ENCODE results near the gene FBXL17. TPM values are rescaled to one million over a fixed set of nuclear protein-coding genes. Genes with fewer than 3 reads are reported as not detected.

FBXL17 gene
- total and polyA plus RNA-seq, 5 donors from 2014 or later = 3.8 to 27.7 (median 6.4) TPM

- H3K27me3 Mint-ChIP-seq = peaks cover 5% of the 10 kb centered on the region
- peak overlapping the region; percentile 97 for H3K27ac ChIP-seq (ENCODE audit: insufficient read depth, low read length, poor library complexity, severe bottlenecking)
- ATAC-seq (ENCODE audit: low read depth in 2 of 2) (peak; percentile 2 to 5), DNase-seq (peak in 2 of 3 donors; percentile 46 to 67)
- peaks cover 0 to 4% (median 0%) of the 10 kb centered on the region in 7 donors for H3K9me3 Mint-ChIP-seq
- H3K27ac Mint-ChIP-seq = peak overlapping the region; percentile 95 to 97 (median 95)
- H3K36me3 ChIP-seq (ENCODE audit: control insufficient read depth, insufficient read depth, low read length) = no peaks in the 10 kb centered on the region
- H3K36me3 Mint-ChIP-seq = peaks cover 6% of the 10 kb centered on the region
- H3K4me1 ChIP-seq (ENCODE audit: control insufficient read depth, insufficient read depth, low read length, poor library complexity, severe bottlenecking) = peaks cover 27% of the 10 kb centered on the region
- H3K4me3 Mint-ChIP-seq = peak overlapping the region; percentile 88 to 97 (median 89)
- no peaks in the 10 kb centered on the region for H3K27me3 ChIP-seq (ENCODE audit: control insufficient read depth, insufficient read depth, low read length)
- H3K4me1 Mint-ChIP-seq = peaks cover 18 to 52% (median 37%) of the 10 kb centered on the region in 4 donors
- H3K9me3 ChIP-seq (ENCODE audit: control insufficient read depth in 2 of 2, low read length in 2 of 2) = no peaks in the 10 kb centered on the region
- H3K4me3 ChIP-seq (ENCODE audit: low read depth, low read length) = peak overlapping the region; percentile 97
These were observed 959 bp upstream of the FBXL17 start for GRCh38 chr5:108382784-108383330.

DNA sequence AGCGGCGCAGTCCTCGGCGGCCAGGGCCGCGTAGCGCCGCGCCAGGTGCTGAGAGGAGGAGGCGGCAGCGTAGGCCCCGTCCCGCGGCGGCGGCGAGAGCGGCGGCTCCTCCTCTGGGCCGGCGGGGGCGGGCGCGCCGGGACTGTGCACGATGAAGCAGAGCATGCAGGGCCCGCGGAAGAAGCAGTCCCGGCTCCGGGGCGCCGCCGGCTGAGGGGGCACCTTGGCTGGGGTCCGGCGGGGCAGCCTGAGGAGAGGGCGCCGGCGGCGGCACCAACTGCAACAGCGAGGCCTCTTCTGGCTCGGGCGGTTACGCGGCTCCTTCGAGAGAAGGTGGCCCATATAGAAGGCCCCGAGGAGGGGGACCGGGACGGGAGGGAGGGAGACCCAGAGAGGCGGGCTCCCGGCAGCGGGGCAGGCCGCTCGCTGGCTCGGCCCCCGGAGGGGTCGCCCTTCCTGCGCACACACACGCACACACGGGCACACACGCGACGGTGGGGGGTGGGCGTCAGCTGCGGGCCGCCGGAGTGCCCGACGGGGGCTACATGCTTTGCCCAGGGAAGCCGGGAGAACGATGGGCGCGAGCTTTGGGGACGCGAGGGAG is 446 bp downstream of the FBXL17 start:
- Histone ChIP-seq H3K4me3 (ENCODE audit: low read depth, low read length) (peak overlapping the region; percentile 19), H3K36me3 (ENCODE audit: control insufficient read depth, insufficient read depth, low read length) (no peaks in the 10 kb centered on the region), H3K27ac (ENCODE audit: insufficient read depth, low read length, poor library complexity, severe bottlenecking) (peak overlapping the region; percentile 97), H3K9me3 (ENCODE audit: control insufficient read depth in 2 of 2, low read length in 2 of 2) (peaks cover 0 to 2% of the 10 kb centered on the region in 2 experiments), H3K27me3 (ENCODE audit: control insufficient read depth, insufficient read depth, low read length) (no peaks in the 10 kb centered on the region), H3K4me1 (ENCODE audit: control insufficient read depth, insufficient read depth, low read length, poor library complexity, severe bottlenecking) (peaks cover 27% of the 10 kb centered on the region)
- Mint-ChIP-seq H3K27ac (peak overlapping the region; percentile 48 to 95 (median 85)), H3K9me3 (peaks cover 0 to 8% (median 2%) of the 10 kb centered on the region in 7 donors), H3K27me3 (peaks cover 5% of the 10 kb centered on the region), H3K36me3 (peaks cover 14% of the 10 kb centered on the region), H3K4me1 (peaks cover 24 to 52% (median 41%) of the 10 kb centered on the region in 4 donors), H3K4me3 (peak overlapping the region; percentile 88 to 93 (median 89))
- peak; percentile 67 to 72 for ATAC-seq (ENCODE audit: low read depth in 2 of 2)
- peak; percentile 67 to 86 (median 86) for DNase-seq

DNA sequence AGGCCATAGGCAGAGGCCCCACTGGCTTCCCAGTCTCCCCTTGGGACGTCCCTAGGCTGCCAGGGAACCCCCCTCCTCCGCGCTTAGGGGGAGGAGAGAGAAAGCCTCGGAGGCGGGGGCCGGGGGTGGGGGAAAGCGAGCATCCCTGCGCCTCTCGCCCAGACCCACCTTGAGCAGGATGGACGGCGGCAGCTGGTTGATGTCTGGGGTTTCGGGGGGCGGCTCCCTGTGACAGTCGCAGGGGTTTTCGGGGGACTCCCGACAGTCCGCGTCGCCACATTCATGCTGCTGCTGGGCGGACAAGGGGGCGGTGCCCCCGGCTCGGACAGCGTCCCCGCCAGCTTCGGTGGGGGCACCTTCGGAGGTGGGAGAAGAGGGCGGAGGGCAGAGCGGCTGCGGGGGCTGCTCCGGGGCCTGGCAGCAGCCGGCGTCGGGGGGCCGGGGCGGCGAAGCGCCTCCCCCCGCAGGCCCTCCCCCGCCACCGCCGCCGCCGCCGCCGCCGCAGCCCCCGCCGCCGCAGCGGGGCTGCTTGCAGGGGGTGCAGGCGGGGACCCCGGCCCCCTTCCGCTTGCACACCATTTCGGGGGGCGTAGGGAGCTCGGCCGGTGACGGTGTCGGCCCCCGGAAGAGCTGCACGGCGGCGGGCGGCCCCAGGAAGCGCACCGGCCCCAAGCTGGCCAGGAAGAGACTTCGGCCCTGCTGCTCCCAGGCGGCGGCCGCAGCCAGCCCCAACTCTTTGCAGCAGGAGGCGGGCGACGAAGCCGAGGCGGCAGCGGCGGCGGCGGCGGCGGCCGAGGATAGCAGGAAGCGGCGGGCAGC is 1.2 kb downstream of the FBXL17 start:
- H3K4me1 ChIP-seq (ENCODE audit: control insufficient read depth, insufficient read depth, low read length, poor library complexity, severe bottlenecking) = peaks cover 27% of the 10 kb centered on the region
- H3K36me3 Mint-ChIP-seq = peaks cover 19% of the 10 kb centered on the region
- ATAC-seq (ENCODE audit: low read depth in 2 of 2) (no peak), DNase-seq (peak; percentile 34 to 58 (median 43))
- no peaks in the 10 kb centered on the region for H3K27me3 ChIP-seq (ENCODE audit: control insufficient read depth, insufficient read depth, low read length)
- peaks cover 0 to 13% (median 2%) of the 10 kb centered on the region in 7 donors for H3K9me3 Mint-ChIP-seq
- H3K9me3 ChIP-seq (ENCODE audit: control insufficient read depth in 2 of 2, low read length in 2 of 2) = peaks cover 5 to 7% of the 10 kb centered on the region in 2 experiments
- peaks cover 5% of the 10 kb centered on the region for H3K27me3 Mint-ChIP-seq
- H3K27ac Mint-ChIP-seq = peak overlapping the region; percentile 76 to 95 (median 84)
- H3K4me3 Mint-ChIP-seq = peak overlapping the region; percentile 88 to 95 (median 90)
- H3K4me3 ChIP-seq (ENCODE audit: low read depth, low read length) = peak overlapping the region; percentile 80
- no peaks in the 10 kb centered on the region for H3K36me3 ChIP-seq (ENCODE audit: control insufficient read depth, insufficient read depth, low read length)
- peaks cover 24 to 52% (median 41%) of the 10 kb centered on the region in 4 donors for H3K4me1 Mint-ChIP-seq
- H3K27ac ChIP-seq (ENCODE audit: insufficient read depth, low read length, poor library complexity, severe bottlenecking) = peak overlapping the region; percentile 97

GRCh38 chr5:108379722-108380530 is 2.0 kb downstream of the FBXL17 start:
- Mint-ChIP-seq H3K27me3 (peaks cover 5% of the 10 kb centered on the region), H3K27ac (peak overlapping the region; percentile 2 to 84 (median 76)), H3K9me3 (peaks cover 0 to 20% (median 7%) of the 10 kb centered on the region in 7 donors), H3K36me3 (peaks cover 26% of the 10 kb centered on the region), H3K4me3 (peak overlapping the region; percentile 87 to 95 (median 90)), H3K4me1 (peaks cover 24 to 46% (median 37%) of the 10 kb centered on the region in 4 donors)
- H3K4me1 ChIP-seq (ENCODE audit: control insufficient read depth, insufficient read depth, low read length, poor library complexity, severe bottlenecking) = peaks cover 27% of the 10 kb centered on the region
- DNase-seq (peak in 2 of 3 donors; percentile 4 to 18), ATAC-seq (ENCODE audit: low read depth in 2 of 2) (no peak)
- no peaks in the 10 kb centered on the region for H3K36me3 ChIP-seq (ENCODE audit: control insufficient read depth, insufficient read depth, low read length)
- no peaks in the 10 kb centered on the region for H3K27me3 ChIP-seq (ENCODE audit: control insufficient read depth, insufficient read depth, low read length)
- H3K9me3 ChIP-seq (ENCODE audit: control insufficient read depth in 2 of 2, low read length in 2 of 2) = peaks cover 10 to 12% of the 10 kb centered on the region in 2 experiments
- H3K4me3 ChIP-seq (ENCODE audit: low read depth, low read length) = peak overlapping the region; percentile 80
- peak overlapping the region; percentile 97 for H3K27ac ChIP-seq (ENCODE audit: insufficient read depth, low read length, poor library complexity, severe bottlenecking)

DNA sequence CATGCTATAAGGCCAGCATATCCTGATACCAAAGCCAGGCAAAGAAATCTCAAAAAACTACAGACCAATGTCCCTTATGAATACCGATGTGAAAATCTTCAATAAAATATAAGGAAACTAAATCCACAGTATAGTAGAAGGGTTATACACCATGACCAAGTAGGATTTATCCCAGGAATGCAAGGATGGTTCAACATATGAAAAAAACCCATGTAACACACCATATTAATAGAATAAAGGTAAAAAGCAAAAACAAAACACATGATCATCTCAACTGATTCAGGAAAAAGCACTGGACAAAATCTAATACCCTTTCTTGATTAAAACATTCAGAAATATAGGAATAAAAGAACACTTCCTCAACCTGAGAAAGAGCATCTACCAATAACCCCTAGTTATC is 6.1 kb downstream of the FBXL17 start:
- Mint-ChIP-seq H3K27me3 (no peaks in the 10 kb centered on the region), H3K36me3 (peaks cover 44% of the 10 kb centered on the region)
- no peak for ATAC-seq (ENCODE audit: low read depth in 2 of 2)

GRCh38 chr5:108373426-108373825 is 8.5 kb downstream of the FBXL17 start:
- DNase-seq = no peak
- Histone ChIP-seq H3K9me3 (ENCODE audit: control insufficient read depth in 2 of 2, low read length in 2 of 2) (peaks cover 19 to 21% of the 10 kb centered on the region in 2 experiments), H3K27me3 (ENCODE audit: control insufficient read depth, insufficient read depth, low read length) (no peaks in the 10 kb centered on the region), H3K4me1 (ENCODE audit: control insufficient read depth, insufficient read depth, low read length, poor library complexity, severe bottlenecking) (no peaks in the 10 kb centered on the region), H3K36me3 (ENCODE audit: control insufficient read depth, insufficient read depth, low read length) (no peaks in the 10 kb centered on the region), H3K27ac (ENCODE audit: insufficient read depth, low read length, poor library complexity, severe bottlenecking) (no peak overlapping the region), H3K4me3 (ENCODE audit: low read depth, low read length) (no peak overlapping the region)
- Mint-ChIP-seq H3K4me3 (no peak overlapping the region), H3K9me3 (peaks cover 5 to 39% (median 14%) of the 10 kb centered on the region in 7 donors), H3K27me3 (no peaks in the 10 kb centered on the region), H3K36me3 (peaks cover 44% of the 10 kb centered on the region), H3K27ac (no peak overlapping the region), H3K4me1 (peaks cover 19 to 35% (median 27%) of the 10 kb centered on the region in 4 donors)
- ATAC-seq (ENCODE audit: low read depth in 2 of 2) = no peak

More for the DNA sequence above, 6.1 kb downstream of the FBXL17 start:
- H3K27ac ChIP-seq (ENCODE audit: insufficient read depth, low read length, poor library complexity, severe bottlenecking) = no peak overlapping the region
- peaks cover 19 to 21% of the 10 kb centered on the region in 2 experiments for H3K9me3 ChIP-seq (ENCODE audit: control insufficient read depth in 2 of 2, low read length in 2 of 2)
- peak overlapping the region in 1 of 4 donors; percentile 41 for H3K4me3 Mint-ChIP-seq
- H3K4me1 Mint-ChIP-seq = peaks cover 26 to 38% (median 33%) of the 10 kb centered on the region in 4 donors
- H3K9me3 Mint-ChIP-seq = peaks cover 3 to 39% (median 14%) of the 10 kb centered on the region in 7 donors
- H3K36me3 ChIP-seq (ENCODE audit: control insufficient read depth, insufficient read depth, low read length) = no peaks in the 10 kb centered on the region
- H3K27me3 ChIP-seq (ENCODE audit: control insufficient read depth, insufficient read depth, low read length) = no peaks in the 10 kb centered on the region
- H3K4me1 ChIP-seq (ENCODE audit: control insufficient read depth, insufficient read depth, low read length, poor library complexity, severe bottlenecking) = peaks cover 15% of the 10 kb centered on the region
- no peak overlapping the region for H3K27ac Mint-ChIP-seq
- no peak overlapping the region for H3K4me3 ChIP-seq (ENCODE audit: low read depth, low read length)
- DNase-seq = no peak

- peaks cover 44% of the 10 kb centered on the region for H3K36me3 Mint-ChIP-seq
- no peaks in the 10 kb centered on the region for H3K36me3 ChIP-seq (ENCODE audit: control insufficient read depth, insufficient read depth, low read length)
- H3K4me1 Mint-ChIP-seq = peaks cover 18 to 32% (median 25%) of the 10 kb centered on the region in 4 donors
These were observed 9.5 kb downstream of the FBXL17 start for GRCh38 chr5:108372369-108372768.

More at GRCh38 chr5:108372369-108372768, 9.5 kb downstream of the FBXL17 start:
- peaks cover 19 to 21% of the 10 kb centered on the region in 2 experiments for H3K9me3 ChIP-seq (ENCODE audit: control insufficient read depth in 2 of 2, low read length in 2 of 2)
- DNase-seq (no peak), ATAC-seq (ENCODE audit: low read depth in 2 of 2) (no peak)
- H3K27me3 ChIP-seq (ENCODE audit: control insufficient read depth, insufficient read depth, low read length) = no peaks in the 10 kb centered on the region
- Mint-ChIP-seq H3K27ac (peak overlapping the region in 1 of 3 donors; percentile 11), H3K9me3 (peaks cover 5 to 37% (median 13%) of the 10 kb centered on the region in 7 donors), H3K27me3 (no peaks in the 10 kb centered on the region), H3K4me3 (no peak overlapping the region)
- H3K27ac ChIP-seq (ENCODE audit: insufficient read depth, low read length, poor library complexity, severe bottlenecking) = no peak overlapping the region
- H3K4me3 ChIP-seq (ENCODE audit: low read depth, low read length) = no peak overlapping the region
- no peaks in the 10 kb centered on the region for H3K4me1 ChIP-seq (ENCODE audit: control insufficient read depth, insufficient read depth, low read length, poor library complexity, severe bottlenecking)

All from CD4-positive, CD25-positive, alpha-beta regulatory T cell (primary cell).